Spleen (tissue), 11 donors: ENCODE data around the gene INPP5D. TPM values are rescaled to one million over a fixed set of nuclear protein-coding genes. Genes with fewer than 3 reads are reported as not detected.
A peak's percentile ranks its signal among the peaks of the same experiment; 100 is the strongest.

Experiments used
- DNase-seq: peaks from one replicate; pipeline ENCODE4 v3.0.0-alpha.2; 2020
- H3K27ac ChIP-seq, 8 donors: fragments of 200-600 bp; sonication (generic) in 7 of 8; 1 replicate in 4 of 8; 2 replicates in 4 of 8; pipeline versions ENCODE4 v1.5.0 to v1.8.0; 2016 to 2021; ENCODE audit warnings: inconsistent platforms in 4 of 8, mild to moderate bottlenecking in 4 of 8, moderate library complexity in 1 of 8
- H3K27me3 ChIP-seq, 7 donors: fragments of 200-600 bp; sonication (generic) in 6 of 7; replicated peaks in 1 of 7; 1 replicate in 4 of 7; 2 replicates in 3 of 7; pipeline versions ENCODE4 v1.5.0 to v1.8.0; 2016 to 2021; ENCODE audit warnings: inconsistent platforms in 3 of 7, mild to moderate bottlenecking in 1 of 7
- H3K36me3 ChIP-seq, 6 donors: fragments of 200-600 bp; sonication (generic) in 5 of 6; 1 replicate in 4 of 6; 2 replicates in 2 of 6; pipeline versions ENCODE4 v1.5.0 to v1.8.0; 2016 to 2021; ENCODE audit warnings: inconsistent platforms in 2 of 6
- H3K4me1 ChIP-seq, 6 donors: fragments of 200-600 bp; sonication (generic) in 5 of 6; 1 replicate in 3 of 6; 2 replicates in 3 of 6; pipeline versions ENCODE4 v1.5.0 to v1.8.0; 2016 to 2021; ENCODE audit warnings: inconsistent platforms in 3 of 6
- H3K4me3 ChIP-seq, 8 donors: fragments of 200-600 bp; sonication (generic) in 7 of 8; 1 replicate in 4 of 8; 2 replicates in 4 of 8; pipeline versions ENCODE4 v1.5.0 to v1.8.0; 2016 to 2021; ENCODE audit warnings: inconsistent platforms in 4 of 8, mild to moderate bottlenecking in 4 of 8, moderate library complexity in 2 of 8
- H3K9me3 ChIP-seq, 8 donors: fragments of 200-600 bp; sonication (generic) in 7 of 8; 1 replicate in 4 of 8; 2 replicates in 4 of 8; pipeline versions ENCODE4 v1.5.0 to v1.8.0; 2016 to 2021; ENCODE audit warnings: inconsistent platforms in 4 of 8
- POLR2A ChIP-seq, 3 donors: fragments of 450-650 bp; IDR thresholded peaks; one replicate each; pipeline ENCODE4 v1.5.1; 2017; ENCODE audit warnings: antibody characterized with exemption in 3 of 3, mild to moderate bottlenecking in 1 of 3
- POLR2AphosphoS5 ChIP-seq, 3 donors: sonication (generic); formaldehyde crosslinking; IDR thresholded peaks; one replicate each; pipeline ENCODE4 v1.5.1; 2017; ENCODE audit warnings: antibody characterized with exemption in 3 of 3
- WGBS, 5 donors: extraction: QIAGEN DNeasy Blood & Tissue Kit in 3 of 5; methylation state at CpG; one replicate each; pipeline versions ENCODE4 v1.1.5 to v1.1.7; 2013 to 2018; 5-methylcytosine and 5-hydroxymethylcytosine counted together
- intact Hi-C: fragments of 100-400 bp; cut with DNase I; formaldehyde crosslinking; loops from one replicate; pipeline ENCODE4 v1.15.0; 2023; ENCODE audit warnings: low total_unique reads
- polyA plus RNA-seq, 3 donors: library from polyadenylated mRNA; stranded (reverse); fragments of 200-250 nt; gene quantifications; one replicate each; pipeline ENCODE4 v1.2.1, GENCODE V29; 2013
- total RNA-seq, 7 donors: library from RNA; depleted of rRNA in 3 of 7; stranded (reverse); fragments of >200 nt in 3 of 7; fragmentation: NEBNext Ultra II Directional in 4 of 7; extraction: Animal tissue kit (Norgen Biotek cat#: 25700) in 4 of 7; gene quantifications; one replicate each; pipeline versions ENCODE4 v1.1.0 to v1.2.1, GENCODE V29; 2016 to 2021
- TF ChIP-seq, protein P1 (sequence below), 11 experiments: fragments of 200-600 bp in 7 of 11; fragments of 450-650 bp in 4 of 11; sonication (generic) in 4 of 11; IDR thresholded peaks in 8 of 11; conservative IDR thresholded peaks in 3 of 11; 1 replicate in 7 of 11; 2 replicates in 4 of 11; pipeline versions ENCODE4 v1.4.0 to v1.8.0; 2016 to 2021; ENCODE audit warnings: antibody characterized with exemption in 11 of 11, inconsistent platforms in 4 of 11, mild to moderate bottlenecking in 1 of 11
- donor health status: healthy with polysubstance abuse.
- donor health status: DM: no; HTN: no; CAD: no; lungs with moderate emphysema.
- donor health status: DM: no; HTN: no; CAD: no.
- donor health status: Bipolar disorder and iron deficiency.
- donor health status: healthy.
- donor health status: DM: no; HTN: no; CAD: no.
- donor health status: DM: yes; HTN: yes; CAD: no.

INPP5D gene
- total and polyA plus RNA-seq, 10 donors = 71.1 to 246 (median 181) TPM

DNA sequence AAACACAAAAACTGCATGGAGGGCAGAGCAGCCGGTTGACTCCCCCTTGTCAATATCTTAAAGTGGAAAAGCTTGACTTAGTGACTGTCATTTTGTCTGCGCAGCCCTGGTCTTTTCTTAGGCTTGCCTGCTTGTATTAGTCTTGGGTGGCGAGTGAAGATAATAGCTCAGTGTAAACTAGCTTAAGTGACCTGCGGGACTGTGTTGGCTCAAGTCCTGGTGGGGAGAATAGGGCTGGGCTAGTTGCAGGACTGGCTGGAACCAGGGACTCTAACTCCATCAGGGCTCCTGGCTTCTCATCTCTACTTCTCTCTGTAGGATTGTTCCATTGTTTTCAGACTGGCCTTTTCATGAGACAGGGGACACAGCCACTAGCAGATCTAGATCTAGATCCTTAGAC lies 183.2 kb downstream of the INPP5D start:
- no peak for DNase-seq
- Histone ChIP-seq H3K9me3 (no peaks in the 10 kb centered on the region), H3K27me3 (no peaks in the 10 kb centered on the region), H3K36me3 (no peaks in the 10 kb centered on the region), H3K27ac (peak overlapping the region in 2 of 8 donors; percentile 72 to 82), H3K4me1 (peaks cover 5 to 76% (median 30%) of the 10 kb centered on the region in 6 donors), H3K4me3 (no peak overlapping the region)
- intact Hi-C loops = no loop called here
- WGBS, 5 donors = 90 to 100% (median 92%) methylated on average over 4 of the region's 4 CpGs
- TF ChIP-seq POLR2AphosphoS5 (IDR thresholded peaks at IDR 0.05) = no peak
- TF ChIP-seq, protein P1, sequence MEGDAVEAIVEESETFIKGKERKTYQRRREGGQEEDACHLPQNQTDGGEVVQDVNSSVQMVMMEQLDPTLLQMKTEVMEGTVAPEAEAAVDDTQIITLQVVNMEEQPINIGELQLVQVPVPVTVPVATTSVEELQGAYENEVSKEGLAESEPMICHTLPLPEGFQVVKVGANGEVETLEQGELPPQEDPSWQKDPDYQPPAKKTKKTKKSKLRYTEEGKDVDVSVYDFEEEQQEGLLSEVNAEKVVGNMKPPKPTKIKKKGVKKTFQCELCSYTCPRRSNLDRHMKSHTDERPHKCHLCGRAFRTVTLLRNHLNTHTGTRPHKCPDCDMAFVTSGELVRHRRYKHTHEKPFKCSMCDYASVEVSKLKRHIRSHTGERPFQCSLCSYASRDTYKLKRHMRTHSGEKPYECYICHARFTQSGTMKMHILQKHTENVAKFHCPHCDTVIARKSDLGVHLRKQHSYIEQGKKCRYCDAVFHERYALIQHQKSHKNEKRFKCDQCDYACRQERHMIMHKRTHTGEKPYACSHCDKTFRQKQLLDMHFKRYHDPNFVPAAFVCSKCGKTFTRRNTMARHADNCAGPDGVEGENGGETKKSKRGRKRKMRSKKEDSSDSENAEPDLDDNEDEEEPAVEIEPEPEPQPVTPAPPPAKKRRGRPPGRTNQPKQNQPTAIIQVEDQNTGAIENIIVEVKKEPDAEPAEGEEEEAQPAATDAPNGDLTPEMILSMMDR (IDR thresholded peaks at IDR 0.05 in 8 of 11, conservative IDR thresholded peaks at IDR 0.05 in 3 of 11) = no peak
- TF ChIP-seq POLR2A (IDR thresholded peaks at IDR 0.05) = no peak

DNA sequence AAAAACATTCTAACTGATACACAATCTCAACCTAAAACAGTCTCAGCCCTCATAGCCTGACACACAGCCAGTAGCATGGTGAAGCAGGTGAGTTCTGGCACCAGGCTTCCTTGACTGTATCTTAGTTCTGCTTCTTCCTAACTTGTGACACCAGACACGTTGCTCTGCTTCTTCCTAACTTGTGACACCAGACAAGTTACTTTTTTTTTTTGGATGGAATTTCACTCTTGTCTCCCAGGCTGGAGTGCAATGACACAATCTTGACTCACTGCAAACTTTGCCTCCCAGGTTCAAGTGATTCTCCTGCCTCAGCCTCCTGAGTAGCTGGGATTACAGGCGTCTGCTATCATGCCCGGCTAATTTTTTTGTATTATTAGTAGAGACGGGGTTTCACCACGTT lies 184.7 kb downstream of the INPP5D start:
- H3K4me1 ChIP-seq = peaks cover 5 to 78% (median 27%) of the 10 kb centered on the region in 6 donors
- H3K4me3 ChIP-seq = no peak overlapping the region
- no peaks in the 10 kb centered on the region for H3K27me3 ChIP-seq
- 68 to 76% (median 73%) methylated on average over 5 of the region's 5 CpGs for WGBS, 5 donors
- DNase-seq = no peak
- intact Hi-C loops = loop anchor here (5.0 kb wide), 1 partner anchor 638 kb away; no protein-coding TSS in a partner anchor
- TF ChIP-seq, protein P1 (IDR thresholded peaks at IDR 0.05 in 8 of 11, conservative IDR thresholded peaks at IDR 0.05 in 3 of 11) = no peak
- TF ChIP-seq POLR2A (IDR thresholded peaks at IDR 0.05) (no peak), POLR2AphosphoS5 (IDR thresholded peaks at IDR 0.05) (no peak)
- no peaks in the 10 kb centered on the region for H3K9me3 ChIP-seq
- H3K36me3 ChIP-seq = no peaks in the 10 kb centered on the region
- peak overlapping the region in 2 of 8 donors; percentile 72 to 82 for H3K27ac ChIP-seq

DNA sequence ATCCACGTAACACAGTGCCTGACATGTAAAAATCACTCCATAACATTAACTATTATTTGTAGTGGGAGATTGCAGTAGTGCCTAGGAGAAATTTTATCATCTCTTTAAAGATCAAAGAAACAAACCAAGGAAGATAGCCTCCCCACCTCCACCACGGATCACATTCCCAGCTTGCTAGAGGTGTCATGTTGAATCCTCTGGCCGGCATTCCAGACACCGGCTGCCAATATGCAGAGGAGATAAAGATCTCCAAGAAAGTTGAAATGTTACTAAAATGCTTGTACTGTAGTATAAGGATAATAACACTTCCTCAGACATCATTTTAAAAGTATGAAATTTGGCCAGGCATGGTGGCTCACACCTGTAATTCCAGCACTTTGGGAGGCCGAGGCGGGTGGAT lies 185.3 kb downstream of the INPP5D start:
- Histone ChIP-seq H3K27me3 (no peaks in the 10 kb centered on the region), H3K4me3 (no peak overlapping the region), H3K9me3 (no peaks in the 10 kb centered on the region), H3K36me3 (no peaks in the 10 kb centered on the region), H3K27ac (no peak overlapping the region), H3K4me1 (peaks cover 4 to 76% (median 24%) of the 10 kb centered on the region in 6 donors)
- no peak for TF ChIP-seq POLR2AphosphoS5 (IDR thresholded peaks at IDR 0.05)
- TF ChIP-seq, protein P1 (IDR thresholded peaks at IDR 0.05 in 8 of 11, conservative IDR thresholded peaks at IDR 0.05 in 3 of 11) = no peak
- no peak for TF ChIP-seq POLR2A (IDR thresholded peaks at IDR 0.05)
- 87 to 94% (median 91%) methylated on average over 6 of the region's 6 CpGs for WGBS, 5 donors
- intact Hi-C loops = loop anchor here (5.0 kb wide), 1 partner anchor 638 kb away; no protein-coding TSS in a partner anchor
- no peak for DNase-seq

DNA sequence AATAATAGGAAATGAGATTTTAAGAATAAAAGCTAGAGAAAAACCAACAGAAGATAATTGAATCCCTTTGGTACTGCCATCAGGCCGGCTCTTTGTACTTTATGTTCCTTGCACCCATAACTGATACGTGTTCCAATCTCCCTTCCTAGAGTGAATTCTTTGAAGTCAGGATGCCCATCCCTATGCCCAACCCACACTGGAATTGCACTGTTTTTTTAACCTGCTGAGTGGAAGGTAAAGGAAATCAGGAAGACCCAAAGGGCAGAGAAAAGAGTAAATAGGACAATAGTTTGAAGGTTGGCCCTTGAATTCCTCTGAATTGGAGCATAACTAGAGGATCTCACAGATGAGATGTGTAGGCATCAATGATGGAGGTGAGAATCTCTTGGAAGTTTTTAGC lies 187.0 kb downstream of the INPP5D start:
- peak overlapping the region in 3 of 8 donors; percentile 19 to 33 (median 31) for H3K27ac ChIP-seq
- 79 to 92% (median 92%) methylated on average over 2 of the region's 2 CpGs for WGBS, 5 donors
- TF ChIP-seq POLR2AphosphoS5 (IDR thresholded peaks at IDR 0.05) (no peak), POLR2A (IDR thresholded peaks at IDR 0.05) (no peak)
- TF ChIP-seq, protein P1 (IDR thresholded peaks at IDR 0.05 in 8 of 11, conservative IDR thresholded peaks at IDR 0.05 in 3 of 11) = no peak
- no peaks in the 10 kb centered on the region for H3K36me3 ChIP-seq
- no peak for DNase-seq
- no peaks in the 10 kb centered on the region for H3K27me3 ChIP-seq
- H3K4me3 ChIP-seq = no peak overlapping the region
- intact Hi-C loops = loop anchor here (5.0 kb wide), 1 partner anchor 640 kb away; no protein-coding TSS in a partner anchor
- no peaks in the 10 kb centered on the region for H3K9me3 ChIP-seq
- H3K4me1 ChIP-seq = peaks cover under 1 to 72% (median 15%) of the 10 kb centered on the region in 6 donors
